ENCODE measurements around the gene ARL6IP5.

ARL6IP5 gene

GRCh38 chr3:69058180-69058946 is 26.4 kb upstream of the ARL6IP5 start:
- Histone ChIP-seq H3K27ac (ENCODE audit: low read depth, low read length) (no peak overlapping the region), H3K79me1 (ENCODE audit: low read length) (no peaks in the 10 kb centered on the region), H2BK120ac (ENCODE audit: low read depth, low read length) (no peak overlapping the region), H4K5ac (ENCODE audit: low read length) (no peak overlapping the region), H3K56ac (ENCODE audit: low read length) (no peak overlapping the region), H3K4me1 (ENCODE audit: control insufficient read depth, low read depth, low read length) (no peaks in the 10 kb centered on the region), H2BK5ac (ENCODE audit: low read length) (no peak overlapping the region), H2AK5ac (ENCODE audit: low read length) (no peak overlapping the region), H3K18ac (ENCODE audit: low read length) (no peak overlapping the region), H3K79me2 (ENCODE audit: control insufficient read depth, insufficient read depth, low read length) (no peaks in the 10 kb centered on the region), H3K4ac (ENCODE audit: low read depth, low read length) (no peak overlapping the region), H3K27me3 (ENCODE audit: insufficient read depth, low read length, poor library complexity) (no peaks in the 10 kb centered on the region), H2BK15ac (replicated peaks; ENCODE audit: low read depth) (no peak overlapping the region), H4K8ac (ENCODE audit: low read depth, low read length) (no peak overlapping the region), H3K9ac (ENCODE audit: low read length) (no peak overlapping the region), H3K4me2 (ENCODE audit: low read length) (no peak overlapping the region), H3K23ac (ENCODE audit: low read length) (no peak overlapping the region), H3K4me3 (ENCODE audit: low read length) (no peak overlapping the region), H3K36me3 (ENCODE audit: control insufficient read depth, insufficient read depth, low read length) (peaks cover 4% of the 10 kb centered on the region)
- no peak for DNase-seq
- no CpG with 5 or more reads among the region's 3 CpGs for WGBS (ENCODE audit: extremely low coverage, insufficient coverage, low lambda C conversion rate)

DNA sequence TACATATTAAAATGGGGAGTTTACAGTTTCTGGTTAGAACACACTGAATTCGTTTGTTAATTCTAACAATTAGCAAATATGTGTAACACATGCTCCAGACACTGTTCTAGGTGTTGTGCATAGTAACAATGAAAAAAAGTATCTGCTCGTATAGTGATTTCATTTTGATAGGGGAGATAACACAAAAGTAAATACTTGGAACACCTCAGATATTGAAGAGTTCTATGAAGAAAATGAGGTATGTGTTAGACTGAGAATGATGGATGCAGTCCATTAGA is 25.9 kb upstream of the ARL6IP5 start:
- Histone ChIP-seq H2AK5ac (ENCODE audit: low read length) (no peak overlapping the region), H3K4ac (ENCODE audit: low read depth, low read length) (no peak overlapping the region), H4K8ac (ENCODE audit: low read depth, low read length) (no peak overlapping the region), H3K23ac (ENCODE audit: low read length) (no peak overlapping the region), H2BK5ac (ENCODE audit: low read length) (no peak overlapping the region), H3K4me1 (ENCODE audit: control insufficient read depth, low read depth, low read length) (no peaks in the 10 kb centered on the region), H2BK120ac (ENCODE audit: low read depth, low read length) (no peak overlapping the region), H3K79me2 (ENCODE audit: control insufficient read depth, insufficient read depth, low read length) (no peaks in the 10 kb centered on the region), H3K79me1 (ENCODE audit: low read length) (no peaks in the 10 kb centered on the region), H3K36me3 (ENCODE audit: control insufficient read depth, insufficient read depth, low read length) (peaks cover 4% of the 10 kb centered on the region), H3K9ac (ENCODE audit: low read length) (no peak overlapping the region), H3K4me3 (ENCODE audit: low read length) (no peak overlapping the region), H3K27me3 (ENCODE audit: insufficient read depth, low read length, poor library complexity) (no peaks in the 10 kb centered on the region), H4K5ac (ENCODE audit: low read length) (no peak overlapping the region), H3K27ac (ENCODE audit: low read depth, low read length) (no peak overlapping the region), H3K4me2 (ENCODE audit: low read length) (no peak overlapping the region), H3K18ac (ENCODE audit: low read length) (no peak overlapping the region), H2BK15ac (replicated peaks; ENCODE audit: low read depth) (no peak overlapping the region), H3K56ac (ENCODE audit: low read length) (no peak overlapping the region)
- WGBS (ENCODE audit: extremely low coverage, insufficient coverage, low lambda C conversion rate) = no CpG with 5 or more reads among the region's 2 CpGs
- no peak for DNase-seq

- Histone ChIP-seq H3K36me3 (ENCODE audit: control insufficient read depth, insufficient read depth, low read length) (peaks cover 4% of the 10 kb centered on the region), H3K4me3 (ENCODE audit: low read length) (no peak overlapping the region), H3K4ac (ENCODE audit: low read depth, low read length) (no peak overlapping the region)
These were observed 25.0 kb upstream of the ARL6IP5 start for GRCh38 chr3:69059688-69060087.

GRCh38 chr3:69063636-69064035 is 21.1 kb upstream of the ARL6IP5 start:
- no peaks in the 10 kb centered on the region for H3K79me1 ChIP-seq (ENCODE audit: low read length)
- DNase-seq = no peak
- no peak overlapping the region for H4K5ac ChIP-seq (ENCODE audit: low read length)
- no peaks in the 10 kb centered on the region for H3K79me2 ChIP-seq (ENCODE audit: control insufficient read depth, insufficient read depth, low read length)
- no peak overlapping the region for H3K4me3 ChIP-seq (ENCODE audit: low read length)
- no peak overlapping the region for H2BK15ac ChIP-seq (replicated peaks; ENCODE audit: low read depth)
- no peak overlapping the region for H3K23ac ChIP-seq (ENCODE audit: low read length)
- no peaks in the 10 kb centered on the region for H3K4me1 ChIP-seq (ENCODE audit: control insufficient read depth, low read depth, low read length)
- H3K56ac ChIP-seq (ENCODE audit: low read length) = no peak overlapping the region
- H3K4me2 ChIP-seq (ENCODE audit: low read length) = no peak overlapping the region
- H2BK5ac ChIP-seq (ENCODE audit: low read length) = no peak overlapping the region
- H2BK120ac ChIP-seq (ENCODE audit: low read depth, low read length) = no peak overlapping the region
- no peak overlapping the region for H3K27ac ChIP-seq (ENCODE audit: low read depth, low read length)
- H3K4ac ChIP-seq (ENCODE audit: low read depth, low read length) = no peak overlapping the region
- WGBS (ENCODE audit: extremely low coverage, insufficient coverage, low lambda C conversion rate) = no CpG with 5 or more reads among the region's 2 CpGs
- no peak overlapping the region for H2AK5ac ChIP-seq (ENCODE audit: low read length)
- no peak overlapping the region for H4K8ac ChIP-seq (ENCODE audit: low read depth, low read length)
- H3K27me3 ChIP-seq (ENCODE audit: insufficient read depth, low read length, poor library complexity) = no peaks in the 10 kb centered on the region
- no peak overlapping the region for H3K18ac ChIP-seq (ENCODE audit: low read length)
- peaks cover 2% of the 10 kb centered on the region for H3K36me3 ChIP-seq (ENCODE audit: control insufficient read depth, insufficient read depth, low read length)
- no peak overlapping the region for H3K9ac ChIP-seq (ENCODE audit: low read length)

More at GRCh38 chr3:69059688-69060087, 25.0 kb upstream of the ARL6IP5 start:
- Histone ChIP-seq H4K8ac (ENCODE audit: low read depth, low read length) (no peak overlapping the region), H3K27me3 (ENCODE audit: insufficient read depth, low read length, poor library complexity) (no peaks in the 10 kb centered on the region), H3K56ac (ENCODE audit: low read length) (no peak overlapping the region), H2AK5ac (ENCODE audit: low read length) (no peak overlapping the region), H3K4me2 (ENCODE audit: low read length) (no peak overlapping the region), H3K4me1 (ENCODE audit: control insufficient read depth, low read depth, low read length) (no peaks in the 10 kb centered on the region), H2BK15ac (replicated peaks; ENCODE audit: low read depth) (no peak overlapping the region), H3K79me1 (ENCODE audit: low read length) (no peaks in the 10 kb centered on the region), H3K23ac (ENCODE audit: low read length) (no peak overlapping the region), H3K9ac (ENCODE audit: low read length) (no peak overlapping the region), H2BK5ac (ENCODE audit: low read length) (no peak overlapping the region), H3K18ac (ENCODE audit: low read length) (no peak overlapping the region), H3K27ac (ENCODE audit: low read depth, low read length) (no peak overlapping the region), H3K79me2 (ENCODE audit: control insufficient read depth, insufficient read depth, low read length) (no peaks in the 10 kb centered on the region), H2BK120ac (ENCODE audit: low read depth, low read length) (no peak overlapping the region), H4K5ac (ENCODE audit: low read length) (no peak overlapping the region)
- no peak for DNase-seq

- no peaks in the 10 kb centered on the region for H3K79me1 ChIP-seq (ENCODE audit: low read length)
- H2BK5ac ChIP-seq (ENCODE audit: low read length) = no peak overlapping the region
- H3K27ac ChIP-seq (ENCODE audit: low read depth, low read length) = no peak overlapping the region
- H3K18ac ChIP-seq (ENCODE audit: low read length) = no peak overlapping the region
- no peak overlapping the region for H2BK120ac ChIP-seq (ENCODE audit: low read depth, low read length)
- no peak overlapping the region for H3K23ac ChIP-seq (ENCODE audit: low read length)
- H3K9ac ChIP-seq (ENCODE audit: low read length) = no peak overlapping the region
- H4K8ac ChIP-seq (ENCODE audit: low read depth, low read length) = no peak overlapping the region
- H4K5ac ChIP-seq (ENCODE audit: low read length) = no peak overlapping the region
- DNase-seq = no peak
- H3K36me3 ChIP-seq (ENCODE audit: control insufficient read depth, insufficient read depth, low read length) = no peaks in the 10 kb centered on the region
- H3K4me2 ChIP-seq (ENCODE audit: low read length) = no peak overlapping the region
- no peak overlapping the region for H3K56ac ChIP-seq (ENCODE audit: low read length)
- H3K27me3 ChIP-seq (ENCODE audit: insufficient read depth, low read length, poor library complexity) = no peaks in the 10 kb centered on the region
- no peak overlapping the region for H2BK15ac ChIP-seq (replicated peaks; ENCODE audit: low read depth)
- H3K4me3 ChIP-seq (ENCODE audit: low read length) = no peak overlapping the region
- H2AK5ac ChIP-seq (ENCODE audit: low read length) = no peak overlapping the region
- no peak overlapping the region for H3K4ac ChIP-seq (ENCODE audit: low read depth, low read length)
- no peaks in the 10 kb centered on the region for H3K4me1 ChIP-seq (ENCODE audit: control insufficient read depth, low read depth, low read length)
- no CpG with 5 or more reads among the region's 6 CpGs for WGBS (ENCODE audit: extremely low coverage, insufficient coverage, low lambda C conversion rate)
- H3K79me2 ChIP-seq (ENCODE audit: control insufficient read depth, insufficient read depth, low read length) = no peaks in the 10 kb centered on the region
These were observed 19.3 kb upstream of the ARL6IP5 start for GRCh38 chr3:69065318-69065964.

DNA sequence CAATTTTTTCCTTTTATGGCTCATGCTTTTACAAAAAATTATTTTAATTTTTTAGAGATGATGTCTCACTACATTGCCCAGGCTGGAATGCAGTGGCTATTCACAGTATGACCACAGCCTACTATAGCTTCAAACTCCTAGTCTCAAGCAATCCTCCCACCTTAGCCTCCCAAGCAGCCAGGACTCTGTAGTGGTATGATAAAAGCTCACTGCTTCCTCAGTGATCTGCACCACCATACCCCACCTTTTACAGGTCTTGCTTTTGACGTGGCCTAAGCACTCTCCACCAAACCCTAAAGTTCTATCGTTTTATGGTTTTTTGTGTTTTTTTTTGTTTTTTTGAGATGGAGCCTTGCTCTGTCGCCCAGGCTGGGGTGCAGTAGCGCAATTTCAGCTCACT is 18.6 kb upstream of the ARL6IP5 start:
- no peak overlapping the region for H2BK5ac ChIP-seq (ENCODE audit: low read length)
- H3K36me3 ChIP-seq (ENCODE audit: control insufficient read depth, insufficient read depth, low read length) = no peaks in the 10 kb centered on the region
- H2BK15ac ChIP-seq (replicated peaks; ENCODE audit: low read depth) = no peak overlapping the region
- H3K27ac ChIP-seq (ENCODE audit: low read depth, low read length) = no peak overlapping the region
- H3K56ac ChIP-seq (ENCODE audit: low read length) = no peak overlapping the region
- H3K4me2 ChIP-seq (ENCODE audit: low read length) = no peak overlapping the region
- H3K4me1 ChIP-seq (ENCODE audit: control insufficient read depth, low read depth, low read length) = no peaks in the 10 kb centered on the region
- no peaks in the 10 kb centered on the region for H3K27me3 ChIP-seq (ENCODE audit: insufficient read depth, low read length, poor library complexity)
- no peak overlapping the region for H2AK5ac ChIP-seq (ENCODE audit: low read length)
- no peak overlapping the region for H3K18ac ChIP-seq (ENCODE audit: low read length)
- no peak overlapping the region for H4K5ac ChIP-seq (ENCODE audit: low read length)
- no peak overlapping the region for H3K4ac ChIP-seq (ENCODE audit: low read depth, low read length)
- H4K8ac ChIP-seq (ENCODE audit: low read depth, low read length) = no peak overlapping the region
- H3K4me3 ChIP-seq (ENCODE audit: low read length) = no peak overlapping the region
- WGBS (ENCODE audit: extremely low coverage, insufficient coverage, low lambda C conversion rate) = no CpG with 5 or more reads among the region's 4 CpGs
- H3K79me2 ChIP-seq (ENCODE audit: control insufficient read depth, insufficient read depth, low read length) = no peaks in the 10 kb centered on the region
- H3K23ac ChIP-seq (ENCODE audit: low read length) = no peak overlapping the region
- DNase-seq = no peak
- no peak overlapping the region for H2BK120ac ChIP-seq (ENCODE audit: low read depth, low read length)
- H3K79me1 ChIP-seq (ENCODE audit: low read length) = no peaks in the 10 kb centered on the region
- no peak overlapping the region for H3K9ac ChIP-seq (ENCODE audit: low read length)

All from mesendoderm (in vitro differentiated cells).